Mesodermal cell (in vitro differentiated cells): ENCODE results near the gene OR2H2.

Experiments used
- H3K27ac ChIP-seq: 2 replicates; pipeline ENCODE4 v1.7.0; 2013; ENCODE audit warnings: mild to moderate bottlenecking, low read depth, low read length, moderate library complexity; ENCODE audit not compliant: severe bottlenecking
- H3K36me3 ChIP-seq: 2 replicates; pipeline ENCODE4 v1.7.1; 2013; ENCODE audit warnings: mild to moderate bottlenecking, low read length, moderate library complexity; ENCODE audit not compliant: control insufficient read depth, insufficient read depth
- H3K4me1 ChIP-seq: one replicate; pipeline ENCODE4 v1.7.1; 2013; ENCODE audit warnings: mild to moderate bottlenecking, low read length; ENCODE audit not compliant: insufficient read depth, control insufficient read depth, poor library complexity, severe bottlenecking
- H3K4me3 ChIP-seq: 2 replicates; pipeline ENCODE4 v1.7.0; 2013; ENCODE audit warnings: low read length, control low read depth, mild to moderate bottlenecking; ENCODE audit not compliant: insufficient read depth, poor library complexity, severe bottlenecking; ENCODE audit errors: extremely low read depth
- H3K9me3 ChIP-seq: 2 replicates; pipeline ENCODE4 v1.7.1; 2013; ENCODE audit warnings: mild to moderate bottlenecking, low read length, moderate library complexity; ENCODE audit not compliant: control insufficient read depth
- WGBS, 2 experiments: methylation state at CpG; one replicate each; pipeline ENCODE4 v1.1.5; 2013; ENCODE audit warnings: missing lambda C conversion rate in 2 of 2; ENCODE audit not compliant: insufficient coverage in 2 of 2; 5-methylcytosine and 5-hydroxymethylcytosine counted together

OR2H2 gene

DNA sequence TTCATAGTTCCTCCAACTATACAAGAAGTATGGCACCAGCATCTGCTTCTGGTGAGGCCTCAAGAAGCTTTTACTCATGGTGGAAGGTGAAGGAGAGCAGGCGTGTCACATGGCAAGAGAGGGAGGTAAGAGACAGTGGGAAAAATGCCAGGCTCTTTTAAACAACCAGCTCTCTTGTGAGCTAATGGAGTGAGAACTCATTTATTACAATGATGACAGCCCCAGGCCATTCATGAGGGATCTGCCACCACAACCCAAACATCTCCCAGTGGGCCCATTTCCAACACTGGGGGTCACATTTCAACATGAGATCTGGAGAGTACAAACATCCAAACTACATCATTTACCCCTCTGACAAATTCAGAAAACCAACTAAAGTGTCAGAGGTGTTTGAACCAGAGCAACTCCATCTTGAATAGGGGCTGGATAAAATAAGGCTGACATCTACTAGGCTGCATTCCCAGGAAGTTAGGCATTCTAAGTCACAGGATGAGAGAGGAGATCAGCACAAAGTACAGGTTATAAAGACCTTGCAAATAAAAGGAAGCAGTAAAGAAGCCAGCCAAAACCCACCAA, 23.2 kb upstream of the OR2H2 start:
- no peaks in the 10 kb centered on the region for H3K9me3 ChIP-seq
- H3K4me1 ChIP-seq, result no peaks in the 10 kb centered on the region
- WGBS, 2 experiments, result no CpG with 5 or more reads among the region's 1 CpG
- no peak overlapping the region for H3K4me3 ChIP-seq
- no peak overlapping the region for H3K27ac ChIP-seq
- no peaks in the 10 kb centered on the region for H3K36me3 ChIP-seq

DNA sequence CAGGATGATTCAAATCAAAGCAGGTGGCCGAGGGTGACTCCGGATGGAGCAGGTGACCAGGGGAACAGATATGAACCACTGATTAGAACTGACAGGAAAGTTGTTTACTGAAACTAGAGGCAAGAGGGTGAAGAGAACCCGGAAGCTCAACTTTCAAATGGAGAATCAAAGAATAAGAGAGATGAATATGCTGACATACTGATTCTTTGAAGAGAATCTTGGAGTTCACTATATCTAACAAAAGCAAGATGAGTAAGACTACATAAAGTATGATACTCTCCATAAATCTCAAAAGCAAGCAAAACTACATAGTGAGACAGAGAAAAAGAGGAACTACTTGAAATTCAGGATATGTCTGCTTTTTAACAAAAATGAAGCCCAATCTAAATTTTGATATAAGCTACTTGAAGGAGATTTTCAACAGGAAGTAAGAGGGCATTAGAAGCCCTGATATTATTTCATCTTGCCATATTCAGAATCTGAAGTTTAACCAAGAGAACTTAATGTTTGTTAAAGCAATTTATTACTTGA, 21.4 kb upstream of the OR2H2 start:
- no peak overlapping the region for H3K27ac ChIP-seq
- 90 to 94% methylated on average over 3 of the region's 3 CpGs for WGBS, 2 experiments

DNA sequence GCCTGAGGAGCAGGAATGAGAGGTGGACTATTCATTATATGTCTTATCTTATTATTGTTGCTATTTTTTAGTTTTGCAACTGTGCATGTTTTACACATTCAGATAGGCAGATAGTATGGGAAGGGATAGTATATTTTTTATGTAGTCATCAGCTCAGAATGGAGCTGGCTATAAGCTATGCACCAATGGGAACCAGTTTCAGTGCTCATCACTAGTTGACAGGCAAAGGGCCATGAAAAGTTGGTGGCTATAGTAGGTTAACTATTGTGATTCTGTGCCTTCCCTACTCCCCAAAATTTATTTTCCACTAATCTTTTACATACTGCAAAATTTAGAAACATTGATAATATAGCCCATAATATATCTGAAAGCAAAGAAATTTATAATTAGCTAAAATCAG, 20.0 kb upstream of the OR2H2 start:
- H3K36me3 ChIP-seq, result no peaks in the 10 kb centered on the region
- H3K4me1 ChIP-seq, result no peaks in the 10 kb centered on the region
- no peaks in the 10 kb centered on the region for H3K9me3 ChIP-seq
- no peak overlapping the region for H3K27ac ChIP-seq
- no peak overlapping the region for H3K4me3 ChIP-seq

More for the DNA sequence above, 21.4 kb upstream of the OR2H2 start:
- no peaks in the 10 kb centered on the region for H3K4me1 ChIP-seq
- H3K9me3 ChIP-seq, result no peaks in the 10 kb centered on the region
- no peak overlapping the region for H3K4me3 ChIP-seq
- no peaks in the 10 kb centered on the region for H3K36me3 ChIP-seq

- Histone ChIP-seq H3K9me3 (no peaks in the 10 kb centered on the region), H3K4me3 (no peak overlapping the region), H3K27ac (no peak overlapping the region), H3K36me3 (no peaks in the 10 kb centered on the region), H3K4me1 (no peaks in the 10 kb centered on the region)
- WGBS, 2 experiments, result no CpG with 5 or more reads among the region's 5 CpGs
These were observed 18.1 kb upstream of the OR2H2 start for GRCh38 chr6:29566856-29567255.

- WGBS, 2 experiments, result no CpG with 5 or more reads among the region's 2 CpGs
These were observed 17.4 kb upstream of the OR2H2 start for GRCh38 chr6:29567541-29567940.

GRCh38 chr6:29567991-29568390, 16.9 kb upstream of the OR2H2 start:
- 95 to 100% methylated on average over 3 of the region's 5 CpGs for WGBS, 2 experiments
- no peak overlapping the region for H3K4me3 ChIP-seq
- no peak overlapping the region for H3K27ac ChIP-seq
- no peaks in the 10 kb centered on the region for H3K36me3 ChIP-seq
- H3K9me3 ChIP-seq, result no peaks in the 10 kb centered on the region
- no peaks in the 10 kb centered on the region for H3K4me1 ChIP-seq

More at GRCh38 chr6:29567541-29567940, 17.4 kb upstream of the OR2H2 start:
- H3K27ac ChIP-seq, result no peak overlapping the region
- no peak overlapping the region for H3K4me3 ChIP-seq
- no peaks in the 10 kb centered on the region for H3K4me1 ChIP-seq
- H3K36me3 ChIP-seq, result no peaks in the 10 kb centered on the region
- no peaks in the 10 kb centered on the region for H3K9me3 ChIP-seq

DNA sequence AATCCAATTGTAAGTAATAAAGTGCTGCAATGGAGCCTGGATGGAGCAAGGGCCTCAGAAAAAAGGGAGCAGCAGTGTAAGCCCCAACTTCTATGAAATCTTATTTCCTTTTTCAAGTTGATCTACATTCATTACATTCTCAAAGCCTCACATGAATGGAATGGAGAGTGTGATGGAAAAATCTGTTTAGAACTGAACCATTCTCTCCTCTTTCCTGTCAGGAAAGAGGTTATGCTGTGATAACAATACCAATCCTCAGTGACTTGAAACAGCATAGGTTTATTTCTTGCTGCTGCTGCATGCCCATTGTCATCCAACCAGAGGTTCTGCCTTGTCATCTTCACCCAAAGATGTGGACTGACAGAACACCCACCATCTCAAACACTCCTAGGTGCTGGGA, 8.9 kb upstream of the OR2H2 start:
- Histone ChIP-seq H3K4me1 (no peaks in the 10 kb centered on the region), H3K4me3 (no peak overlapping the region), H3K27ac (no peak overlapping the region), H3K36me3 (no peaks in the 10 kb centered on the region), H3K9me3 (no peaks in the 10 kb centered on the region)

- Histone ChIP-seq H3K27ac (no peak overlapping the region), H3K4me1 (no peaks in the 10 kb centered on the region), H3K4me3 (no peak overlapping the region), H3K36me3 (no peaks in the 10 kb centered on the region), H3K9me3 (no peaks in the 10 kb centered on the region)
- 88 to 91% methylated on average over 7 of the region's 7 CpGs for WGBS, 2 experiments
These were observed 7.4 kb upstream of the OR2H2 start for GRCh38 chr6:29577544-29577943.

- WGBS, 2 experiments, result 5 to 21% methylated on average over 2 of the region's 3 CpGs
- H3K27ac ChIP-seq, result no peak overlapping the region
- H3K4me1 ChIP-seq, result no peaks in the 10 kb centered on the region
- no peaks in the 10 kb centered on the region for H3K36me3 ChIP-seq
- no peak overlapping the region for H3K4me3 ChIP-seq
- no peaks in the 10 kb centered on the region for H3K9me3 ChIP-seq
These were observed 4.6 kb downstream of the OR2H2 start for GRCh38 chr6:29589423-29590048.

DNA sequence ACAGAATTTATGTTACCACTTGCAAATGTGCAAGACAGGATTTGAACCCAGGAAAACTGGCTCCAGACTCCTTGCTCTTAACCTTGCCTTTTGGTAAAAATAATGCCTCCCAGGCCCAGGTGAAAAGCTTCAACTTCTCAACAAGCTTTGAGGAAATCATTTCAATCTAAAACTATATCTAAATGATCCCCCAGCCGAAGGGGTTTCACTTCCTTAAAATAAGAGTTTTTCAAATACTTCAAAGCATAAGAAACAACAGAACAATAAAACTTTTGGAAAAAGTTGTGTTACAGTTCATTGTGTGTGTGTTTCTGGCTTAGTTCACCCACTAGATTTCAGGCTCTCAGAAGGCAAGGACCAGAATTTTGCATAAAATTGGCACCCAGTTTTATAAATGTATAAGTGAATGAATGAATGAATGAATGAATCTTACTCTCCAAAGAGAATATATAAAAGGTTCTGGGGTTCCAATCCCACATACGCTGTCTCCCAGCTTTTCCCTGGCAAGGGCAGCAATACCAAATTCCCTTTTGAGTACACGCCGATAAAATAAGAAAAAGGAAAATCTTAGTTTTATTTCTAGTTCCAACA, 5.4 kb downstream of the OR2H2 start:
- H3K36me3 ChIP-seq, result no peaks in the 10 kb centered on the region
- H3K27ac ChIP-seq, result no peak overlapping the region
- no peak overlapping the region for H3K4me3 ChIP-seq
- no peaks in the 10 kb centered on the region for H3K4me1 ChIP-seq
- WGBS, 2 experiments, result 100% methylated on average over 1 of the region's 4 CpGs; no CpG with 5 or more reads in 1 of the 2 experiments
- H3K9me3 ChIP-seq, result no peaks in the 10 kb centered on the region

- Histone ChIP-seq H3K4me1 (no peaks in the 10 kb centered on the region), H3K9me3 (no peaks in the 10 kb centered on the region), H3K4me3 (no peak overlapping the region), H3K27ac (no peak overlapping the region), H3K36me3 (no peaks in the 10 kb centered on the region)
- 94 to 100% methylated on average over 1 to 2 of the region's 2 CpGs for WGBS, 2 experiments
These were observed 6.8 kb downstream of the OR2H2 start for GRCh38 chr6:29591677-29592076.
